Stomach smooth muscle (tissue), 2 donors: Measurements from ENCODE around the gene FGF21.

Experiments used
- H3K27ac ChIP-seq: one replicate; pipeline ENCODE4 v1.7.0; 2013; ENCODE audit warnings: mild to moderate bottlenecking, low read length, inconsistent platforms
- H3K27me3 ChIP-seq, 2 donors: one replicate each; pipeline ENCODE4 v1.7.0; 2013; ENCODE audit warnings: low read length in 2 of 2; ENCODE audit not compliant: insufficient read depth in 2 of 2, control insufficient read depth in 1 of 2
- H3K36me3 ChIP-seq, 2 donors: one replicate each; pipeline ENCODE4 v1.7.0; 2013; ENCODE audit warnings: low read length in 2 of 2; ENCODE audit not compliant: control insufficient read depth in 2 of 2, insufficient read depth in 2 of 2
- H3K4me1 ChIP-seq: one replicate; pipeline ENCODE4 v1.7.0; 2013; ENCODE audit warnings: low read length; ENCODE audit not compliant: control insufficient read depth, insufficient read depth
- H3K4me3 ChIP-seq, 2 donors: one replicate each; pipeline ENCODE4 v1.7.0; 2013; ENCODE audit warnings: low read length in 2 of 2
- H3K9ac ChIP-seq, 2 donors: one replicate each; pipeline ENCODE4 v1.7.0; 2013; ENCODE audit warnings: low read length in 2 of 2, mild to moderate bottlenecking in 1 of 2
- H3K9me3 ChIP-seq, 2 donors: one replicate each; pipeline ENCODE4 v1.7.0; 2013; ENCODE audit warnings: low read length in 2 of 2; ENCODE audit not compliant: control insufficient read depth in 2 of 2
- donor health status: healthy.
- donor health status: Pancreatic carcinoma.

The FGF21 gene

DNA sequence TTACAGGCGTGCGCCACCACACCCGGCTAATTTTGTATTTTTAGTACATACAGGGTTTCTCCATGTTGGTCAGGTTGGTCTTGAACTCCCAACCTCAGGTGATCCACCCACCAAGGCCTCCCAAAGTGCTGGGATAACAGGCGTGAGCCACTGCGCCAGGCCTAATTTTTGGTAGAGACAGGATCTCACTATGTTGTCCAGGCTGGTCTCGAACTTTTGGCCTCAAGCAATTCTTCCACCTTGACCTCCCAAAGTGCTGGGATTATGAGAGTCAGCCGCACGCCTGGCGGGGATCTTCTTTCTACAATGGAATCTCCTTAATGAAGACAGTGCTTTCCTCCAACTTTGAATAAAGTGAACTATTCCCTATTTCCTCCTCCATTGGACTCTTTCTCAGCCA, 20.7 kb upstream of the FGF21 start:
- H3K9me3 ChIP-seq = no peaks in the 10 kb centered on the region
- H3K9ac ChIP-seq = no peak overlapping the region
- no peak overlapping the region for H3K4me3 ChIP-seq
- peaks cover 3 to 14% of the 10 kb centered on the region in 2 donors for H3K27me3 ChIP-seq
- no peak overlapping the region for H3K27ac ChIP-seq
- H3K36me3 ChIP-seq = no peaks in the 10 kb centered on the region
- H3K4me1 ChIP-seq = peaks cover 12% of the 10 kb centered on the region

DNA sequence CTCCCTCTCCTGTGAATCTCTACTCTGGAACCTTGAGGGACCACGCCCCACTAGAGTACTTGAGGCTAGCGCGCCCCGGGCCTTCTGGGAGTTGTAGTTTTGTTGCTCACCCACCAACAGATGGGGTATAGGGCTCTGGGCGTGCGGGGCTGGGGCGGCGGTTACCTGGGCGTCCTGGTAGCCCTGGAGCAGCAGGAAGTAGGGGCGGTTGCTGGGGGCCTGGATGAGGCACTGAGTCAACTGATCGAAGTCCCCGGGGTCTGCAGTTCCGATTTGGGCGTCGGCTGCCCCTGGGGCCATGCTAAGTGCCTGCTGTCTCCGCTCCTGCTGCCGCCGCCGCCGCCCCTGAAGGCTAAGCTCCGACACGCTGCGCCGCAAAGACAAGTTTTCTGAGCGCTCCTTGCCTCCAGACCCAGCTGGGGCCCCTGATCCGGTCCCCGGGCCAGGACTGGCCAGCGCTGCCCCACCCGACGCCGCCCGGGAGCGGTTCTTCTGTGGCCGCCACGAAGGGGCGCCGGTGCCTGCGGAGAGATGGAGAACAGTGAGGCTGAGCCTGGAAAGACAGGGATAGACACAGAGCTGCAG, 20.2 kb upstream of the FGF21 start:
- Histone ChIP-seq H3K4me3 (no peak overlapping the region), H3K27ac (no peak overlapping the region), H3K27me3 (peaks cover 3 to 18% of the 10 kb centered on the region in 2 donors)

DNA sequence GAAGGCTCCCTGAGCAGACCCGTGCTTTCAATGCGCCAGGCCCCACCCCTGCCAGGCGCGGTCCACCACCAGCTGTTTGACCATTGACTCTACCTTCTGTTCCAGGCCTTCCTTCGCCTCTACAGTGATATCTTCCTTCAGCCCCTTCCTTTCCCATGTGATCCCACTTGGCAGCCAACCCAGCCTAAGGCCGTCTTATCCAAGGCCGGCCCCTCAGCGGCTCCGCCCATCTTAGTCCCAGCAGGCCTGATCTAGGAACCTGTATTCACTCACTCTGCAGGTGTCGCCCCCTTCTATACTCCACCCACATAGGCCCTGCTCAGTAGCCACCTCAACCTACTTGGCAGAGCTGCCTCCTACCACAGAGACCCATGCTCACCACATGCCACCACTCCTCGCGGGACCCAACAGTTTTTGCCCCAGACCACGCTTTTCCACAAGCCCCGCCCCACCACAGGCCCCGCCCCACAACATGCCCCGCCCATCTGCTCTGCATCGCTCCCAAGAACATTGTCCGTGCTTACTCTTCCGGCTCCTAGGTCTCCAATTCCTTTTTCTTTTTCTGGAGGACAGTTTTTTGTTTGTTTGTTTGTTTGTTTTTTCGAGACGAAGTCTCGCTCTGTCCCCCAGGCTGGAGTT, 17.8 kb upstream of the FGF21 start:
- Histone ChIP-seq H3K9me3 (no peaks in the 10 kb centered on the region), H3K4me1 (peaks cover 16% of the 10 kb centered on the region), H3K9ac (no peak overlapping the region), H3K27ac (no peak overlapping the region), H3K36me3 (no peaks in the 10 kb centered on the region), H3K4me3 (no peak overlapping the region), H3K27me3 (peaks cover 3 to 18% of the 10 kb centered on the region in 2 donors)

More for the DNA sequence above, 20.2 kb upstream of the FGF21 start:
- no peak overlapping the region for H3K9ac ChIP-seq
- no peaks in the 10 kb centered on the region for H3K36me3 ChIP-seq
- peaks cover 12% of the 10 kb centered on the region for H3K4me1 ChIP-seq
- no peaks in the 10 kb centered on the region for H3K9me3 ChIP-seq

DNA sequence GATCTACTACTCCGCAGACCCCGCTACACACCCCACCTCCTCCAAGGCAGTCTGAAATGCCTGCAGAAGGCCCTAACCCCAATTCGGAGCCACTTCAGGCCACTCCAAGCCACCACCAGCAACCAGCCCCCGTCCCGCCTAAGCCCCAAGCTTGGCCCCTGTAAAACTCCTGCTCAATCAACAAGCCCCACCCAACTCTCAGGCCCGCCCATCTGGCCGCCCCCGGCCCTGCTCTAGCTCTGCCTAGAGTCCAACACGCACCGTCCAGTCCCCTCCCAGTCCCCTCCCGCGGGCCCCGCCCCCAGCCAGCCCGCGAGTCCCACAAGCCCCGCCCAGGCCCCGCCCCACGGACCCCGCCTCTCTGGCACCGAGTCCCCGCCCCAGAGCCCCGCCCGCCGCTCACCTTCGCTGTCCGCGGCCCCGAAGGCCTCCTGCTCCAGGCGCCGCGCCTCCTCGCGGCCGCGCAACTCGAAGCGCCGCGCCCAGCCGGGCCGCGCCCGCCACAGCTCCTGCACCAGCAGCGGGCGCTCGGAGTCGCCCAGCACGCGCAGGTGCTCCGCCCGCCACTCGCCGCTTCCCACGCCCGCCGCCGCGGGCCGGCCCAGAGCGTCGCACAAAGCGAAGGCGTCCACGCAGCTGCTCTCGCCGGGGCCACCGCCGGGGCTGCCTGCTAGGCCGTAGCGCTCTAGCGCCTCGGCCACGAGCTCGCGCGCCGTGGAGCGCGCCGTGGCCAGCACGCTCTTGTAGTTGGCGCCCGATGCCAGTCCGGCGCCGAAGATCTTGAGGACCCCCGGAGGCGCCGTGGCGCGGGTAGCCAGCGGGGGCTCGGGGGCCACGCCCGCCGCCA, 16.5 kb upstream of the FGF21 start:
- peaks cover 0 to 18% of the 10 kb centered on the region in 2 donors for H3K27me3 ChIP-seq
- peaks cover 16% of the 10 kb centered on the region for H3K4me1 ChIP-seq
- H3K27ac ChIP-seq = no peak overlapping the region
- H3K4me3 ChIP-seq = peak overlapping the region; percentile 55 to 70
- H3K36me3 ChIP-seq = no peaks in the 10 kb centered on the region
- H3K9me3 ChIP-seq = no peaks in the 10 kb centered on the region
- peak overlapping the region; percentile 13 to 45 for H3K9ac ChIP-seq

DNA sequence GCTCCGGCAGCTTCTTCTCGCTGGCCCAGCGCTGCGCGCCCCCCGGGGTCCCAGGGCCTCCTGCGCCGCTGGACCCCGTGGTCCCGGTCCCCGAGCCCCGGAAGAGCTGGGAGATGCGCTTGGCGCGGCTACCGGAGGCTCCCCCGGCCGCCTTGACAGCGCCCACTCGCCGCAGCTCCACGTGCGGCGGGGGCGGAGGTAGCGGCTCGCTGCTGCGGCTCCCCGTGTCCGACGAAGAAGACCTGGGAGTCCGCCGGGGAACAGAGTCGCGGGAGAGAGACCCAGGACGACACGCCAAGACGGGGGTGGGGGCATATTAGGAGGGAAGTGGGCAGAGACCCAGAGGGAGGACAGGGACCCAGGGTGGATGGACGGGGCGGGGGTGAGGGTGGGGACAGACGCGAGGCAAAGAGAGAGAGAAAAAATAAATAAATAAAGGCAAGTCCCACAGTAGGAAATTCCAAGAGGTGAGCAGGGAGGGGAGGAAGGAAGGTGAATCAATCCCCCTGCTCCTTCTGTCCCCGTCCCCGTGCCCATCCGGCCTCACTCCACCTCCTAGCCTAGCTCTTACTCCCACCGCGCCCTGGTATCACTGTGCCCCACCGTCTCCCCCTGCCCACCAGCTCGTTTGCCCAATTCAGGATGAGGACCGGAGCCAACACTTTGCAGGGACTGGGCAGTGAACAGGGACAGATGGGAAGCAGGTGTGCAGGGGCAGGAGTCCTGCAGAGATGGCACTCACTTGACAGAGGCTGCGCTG, 15.7 kb upstream of the FGF21 start:
- H3K9ac ChIP-seq = peak overlapping the region; percentile 13 to 45
- peak overlapping the region; percentile 24 for H3K27ac ChIP-seq

DNA sequence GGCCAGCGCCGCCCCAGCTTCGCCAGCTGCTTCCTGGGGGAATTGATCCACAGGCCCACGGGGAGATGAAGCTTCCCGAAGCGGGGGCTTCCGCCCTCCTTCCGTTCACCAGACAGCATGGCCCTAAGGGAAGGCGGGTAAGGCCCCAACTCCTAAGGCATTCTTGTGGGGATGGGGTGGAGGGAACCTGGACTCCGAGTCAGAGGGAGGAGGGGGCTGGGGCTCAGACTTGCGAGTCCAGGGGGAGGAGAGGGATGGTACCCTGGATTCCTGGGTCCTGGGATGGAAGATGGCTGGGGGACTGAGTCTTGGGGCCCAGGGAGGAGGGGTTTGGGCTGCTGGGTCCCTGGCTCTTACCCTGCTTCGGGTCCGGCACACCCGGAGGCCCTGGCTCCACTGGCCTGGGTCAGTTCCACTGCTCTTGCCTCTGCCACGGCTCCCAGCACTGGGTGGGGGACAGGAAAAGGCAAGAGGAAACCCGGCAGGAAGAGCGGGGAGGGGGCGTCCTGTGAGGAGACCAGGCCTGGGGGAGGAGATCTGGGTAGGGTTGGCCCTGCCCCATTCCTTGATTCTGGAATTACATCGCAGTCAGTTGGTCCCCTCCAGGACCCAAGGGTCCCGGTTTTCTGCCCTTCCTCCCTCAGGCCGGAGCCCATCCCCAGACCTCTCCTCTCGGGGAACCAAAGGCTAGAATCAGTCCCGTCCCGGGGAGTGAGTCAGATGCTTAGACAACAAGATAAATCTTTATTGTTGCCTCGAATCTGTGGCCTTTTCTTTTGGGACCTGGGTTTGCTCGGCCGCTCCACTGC, 15.0 kb upstream of the FGF21 start, which contains the start of gene RASIP1:
RASIP1 (minus strand) TSS at position 447 of the 809 bp plus-strand sequence; CDS start at position 119, 328 bp downstream.
- H3K4me1 ChIP-seq = peaks cover 16% of the 10 kb centered on the region
- H3K36me3 ChIP-seq = no peaks in the 10 kb centered on the region
- H3K4me3 ChIP-seq = peak within 1 kb of the TSS; percentile 55 to 70
- H3K9ac ChIP-seq = peak within 1 kb of the TSS in 1 of 2 donors; percentile 13
- peak within 1 kb of the TSS; percentile 24 for H3K27ac ChIP-seq
- peaks cover under 1 to 12% of the 10 kb centered on the region in 2 donors for H3K27me3 ChIP-seq
- no peaks in the 10 kb centered on the region for H3K9me3 ChIP-seq

More for the DNA sequence above, 15.7 kb upstream of the FGF21 start:
- Histone ChIP-seq H3K9me3 (no peaks in the 10 kb centered on the region), H3K36me3 (no peaks in the 10 kb centered on the region), H3K4me3 (peak overlapping the region; percentile 55 to 70), H3K4me1 (peaks cover 16% of the 10 kb centered on the region), H3K27me3 (peaks cover 0 to 18% of the 10 kb centered on the region in 2 donors)

DNA sequence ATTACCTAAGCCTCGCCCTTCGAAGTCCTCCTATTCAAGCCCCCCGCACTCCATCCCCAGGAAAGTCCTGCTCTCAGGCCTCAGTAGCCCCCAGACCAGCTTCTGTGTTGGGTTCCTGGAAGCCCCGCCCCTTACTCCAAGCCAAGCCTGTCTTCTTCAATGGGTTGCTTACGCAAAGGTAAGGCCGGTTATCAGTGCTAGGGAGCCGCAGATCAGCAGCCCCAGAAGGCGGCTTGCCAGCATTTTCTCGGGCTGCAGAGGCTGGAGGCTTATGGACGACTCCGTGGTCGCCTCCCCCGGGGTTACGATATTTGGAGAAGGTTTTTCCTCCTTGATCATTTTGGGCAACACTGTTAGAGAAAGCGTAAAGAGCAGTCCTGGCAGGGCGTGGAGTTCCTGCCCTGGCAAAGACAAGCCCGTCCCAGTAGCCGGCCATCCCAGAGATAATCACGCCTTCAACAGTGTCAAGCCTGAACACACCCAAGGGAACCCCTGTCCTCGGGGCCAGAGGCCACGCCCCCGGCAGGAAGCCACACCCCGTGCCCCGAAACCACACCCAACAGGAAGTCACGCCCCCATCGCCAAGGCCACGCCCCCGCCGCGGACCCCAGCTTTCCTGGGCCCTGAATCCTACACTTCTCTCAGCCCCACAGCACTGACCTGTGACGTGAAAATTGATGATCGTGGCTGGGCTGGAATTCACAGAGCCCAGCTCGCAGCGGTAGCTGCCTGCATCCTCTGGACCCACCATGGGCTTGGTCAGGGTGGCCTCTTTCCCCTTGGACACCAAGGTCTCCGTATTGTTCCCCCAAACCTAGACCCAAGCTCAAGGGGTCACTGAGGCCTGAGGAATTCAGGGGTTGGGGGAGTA, 14.0 kb upstream of the FGF21 start:
- no peak overlapping the region for H3K9ac ChIP-seq
- H3K27me3 ChIP-seq = peaks cover 9 to 19% of the 10 kb centered on the region in 2 donors
- H3K36me3 ChIP-seq = no peaks in the 10 kb centered on the region
- no peaks in the 10 kb centered on the region for H3K9me3 ChIP-seq
- peaks cover 16% of the 10 kb centered on the region for H3K4me1 ChIP-seq
- no peak overlapping the region for H3K27ac ChIP-seq
- no peak overlapping the region for H3K4me3 ChIP-seq

DNA sequence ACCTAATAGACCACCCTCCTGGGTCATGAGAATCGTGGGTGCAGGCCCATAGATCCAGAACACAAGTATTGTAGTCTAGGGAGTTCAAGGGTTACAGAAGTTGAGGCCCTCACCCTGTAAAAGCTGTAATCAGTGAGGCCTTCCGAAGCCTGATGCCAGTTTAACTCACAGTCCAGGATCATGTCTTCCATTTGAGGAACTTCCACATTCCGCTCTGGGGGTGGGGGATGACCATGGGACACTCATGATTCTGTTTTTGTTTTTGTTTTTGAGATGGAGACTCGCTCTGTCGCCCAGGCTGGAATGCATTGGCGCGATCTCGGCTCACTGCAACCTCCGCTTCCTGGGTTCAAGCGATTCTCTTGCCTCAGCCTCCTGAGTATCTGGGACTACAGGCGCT, 13.2 kb upstream of the FGF21 start:
- Histone ChIP-seq H3K4me3 (no peak overlapping the region), H3K36me3 (no peaks in the 10 kb centered on the region), H3K4me1 (peaks cover 16% of the 10 kb centered on the region), H3K27ac (no peak overlapping the region), H3K9ac (no peak overlapping the region), H3K9me3 (no peaks in the 10 kb centered on the region), H3K27me3 (peaks cover 15 to 26% of the 10 kb centered on the region in 2 donors)

DNA sequence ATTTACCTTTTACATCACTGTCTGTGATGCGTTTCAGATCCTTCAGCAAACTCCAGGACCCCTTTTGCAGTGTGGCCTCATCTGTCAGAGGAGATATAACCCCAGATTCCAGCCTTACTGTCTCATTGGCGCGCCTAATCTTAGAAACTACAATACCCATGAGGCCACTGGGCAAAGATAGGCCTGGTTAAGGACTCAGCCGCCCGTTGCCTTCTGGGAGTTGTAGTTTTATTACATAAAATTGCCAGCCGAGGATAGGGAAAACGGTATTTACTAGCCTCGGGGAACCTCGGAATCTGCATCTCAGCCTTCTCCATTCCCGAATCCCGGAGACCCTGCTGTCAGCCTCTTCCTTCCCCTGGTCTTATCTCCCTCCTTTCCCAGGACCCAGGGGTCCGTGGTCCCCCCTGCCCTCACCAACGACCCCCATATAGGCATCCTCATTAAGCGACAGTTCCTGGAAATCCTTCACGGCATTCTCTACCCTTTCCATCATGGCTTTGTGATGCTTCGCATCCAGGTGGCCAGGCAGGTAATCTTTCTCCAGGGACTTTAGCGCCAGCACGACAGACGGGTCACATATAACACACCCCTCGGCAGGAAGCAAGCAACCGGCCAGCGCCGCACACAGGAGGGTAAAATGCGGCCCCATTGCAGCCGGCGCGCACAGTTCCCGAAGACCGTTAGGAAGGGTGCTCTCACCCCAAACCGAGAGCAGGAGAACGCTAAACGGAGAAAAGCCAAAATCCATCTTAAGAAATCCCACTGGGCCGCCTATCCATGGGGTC, 9.9 kb upstream of the FGF21 start:
- Histone ChIP-seq H3K27ac (no peak overlapping the region), H3K4me3 (no peak overlapping the region), H3K4me1 (peaks cover 2% of the 10 kb centered on the region), H3K27me3 (peaks cover 26 to 28% of the 10 kb centered on the region in 2 donors), H3K9ac (no peak overlapping the region), H3K9me3 (no peaks in the 10 kb centered on the region), H3K36me3 (no peaks in the 10 kb centered on the region)
